ENCODE measurements around the gene KCNH3.

DNA sequence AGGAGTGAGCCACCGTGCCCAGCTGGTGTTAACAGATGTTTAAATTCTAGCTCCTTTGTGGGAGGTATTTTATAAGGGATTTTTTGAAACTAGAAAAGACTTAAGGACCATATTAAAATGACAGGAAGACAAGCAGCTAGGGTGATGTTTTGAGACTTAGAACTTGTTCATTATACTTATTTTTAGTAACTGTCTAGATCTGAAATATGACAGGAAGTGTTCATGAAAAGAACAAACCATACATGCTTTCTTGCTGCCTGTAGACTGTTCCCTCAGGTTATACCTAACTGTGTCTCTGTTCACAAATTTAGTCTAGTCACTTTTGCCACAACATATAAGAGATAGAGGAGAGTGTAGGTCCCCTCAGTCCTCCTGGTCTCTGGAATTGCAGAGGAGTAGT is 36.9 kb upstream of the KCNH3 start:
- TF ChIP-seq, protein P1, sequence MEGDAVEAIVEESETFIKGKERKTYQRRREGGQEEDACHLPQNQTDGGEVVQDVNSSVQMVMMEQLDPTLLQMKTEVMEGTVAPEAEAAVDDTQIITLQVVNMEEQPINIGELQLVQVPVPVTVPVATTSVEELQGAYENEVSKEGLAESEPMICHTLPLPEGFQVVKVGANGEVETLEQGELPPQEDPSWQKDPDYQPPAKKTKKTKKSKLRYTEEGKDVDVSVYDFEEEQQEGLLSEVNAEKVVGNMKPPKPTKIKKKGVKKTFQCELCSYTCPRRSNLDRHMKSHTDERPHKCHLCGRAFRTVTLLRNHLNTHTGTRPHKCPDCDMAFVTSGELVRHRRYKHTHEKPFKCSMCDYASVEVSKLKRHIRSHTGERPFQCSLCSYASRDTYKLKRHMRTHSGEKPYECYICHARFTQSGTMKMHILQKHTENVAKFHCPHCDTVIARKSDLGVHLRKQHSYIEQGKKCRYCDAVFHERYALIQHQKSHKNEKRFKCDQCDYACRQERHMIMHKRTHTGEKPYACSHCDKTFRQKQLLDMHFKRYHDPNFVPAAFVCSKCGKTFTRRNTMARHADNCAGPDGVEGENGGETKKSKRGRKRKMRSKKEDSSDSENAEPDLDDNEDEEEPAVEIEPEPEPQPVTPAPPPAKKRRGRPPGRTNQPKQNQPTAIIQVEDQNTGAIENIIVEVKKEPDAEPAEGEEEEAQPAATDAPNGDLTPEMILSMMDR (IDR thresholded peaks at IDR 0.05; ENCODE audit: control extremely low read depth in 1 of 3, insufficient read depth in 1 of 3, low read depth in 1 of 3, low read length in 3 of 3): no peak
- TF ChIP-seq GABPA (IDR thresholded peaks at IDR 0.05; ENCODE audit: borderline replicate concordance, insufficient read depth, low read length) (no peak), POU5F1 (IDR thresholded peaks at IDR 0.05; ENCODE audit: low read depth, low read length) (no peak), TAF1 (IDR thresholded peaks at IDR 0.05; ENCODE audit: low read depth, low read length) (no peak), EZH2 (IDR thresholded peaks at IDR 0.05; ENCODE audit: low read depth, low read length, severe bottlenecking) (no peak), POLR2AphosphoS5 (IDR thresholded peaks at IDR 0.05; ENCODE audit: low read depth, low read length) (no peak), PHF8 (conservative IDR thresholded peaks at IDR 0.05; ENCODE audit: low read depth, low read length) (no peak), YY1 (IDR thresholded peaks at IDR 0.05; ENCODE audit: low read depth, low read length) (no peak), POLR2A (IDR thresholded peaks at IDR 0.05; ENCODE audit: control extremely low read depth in 1 of 2, low read depth in 2 of 2, low read length in 2 of 2) (no peak), KDM1A (IDR thresholded peaks at IDR 0.05; ENCODE audit: borderline replicate concordance, low read length) (no peak), JUN (IDR thresholded peaks at IDR 0.05; ENCODE audit: low read depth, low read length) (no peak)
- TF ChIP-seq, protein P2, sequence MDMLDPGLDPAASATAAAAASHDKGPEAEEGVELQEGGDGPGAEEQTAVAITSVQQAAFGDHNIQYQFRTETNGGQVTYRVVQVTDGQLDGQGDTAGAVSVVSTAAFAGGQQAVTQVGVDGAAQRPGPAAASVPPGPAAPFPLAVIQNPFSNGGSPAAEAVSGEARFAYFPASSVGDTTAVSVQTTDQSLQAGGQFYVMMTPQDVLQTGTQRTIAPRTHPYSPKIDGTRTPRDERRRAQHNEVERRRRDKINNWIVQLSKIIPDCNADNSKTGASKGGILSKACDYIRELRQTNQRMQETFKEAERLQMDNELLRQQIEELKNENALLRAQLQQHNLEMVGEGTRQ (IDR thresholded peaks at IDR 0.05; ENCODE audit: low read length): no peak

Data from H1 (cell line).